OCI-LY7 (cell line): Measurements from ENCODE around the gene HUS1B. TPM values are rescaled to one million over a fixed set of nuclear protein-coding genes. Genes with fewer than 3 reads are reported as not detected.

Source experiments
- BruUV-seq: library from RNA; stranded (reverse); fragments of 400-500 nt; replicated peaks from 2 replicates; lab custom pipeline; 2021; lab: Mats Ljungman, UMichigan
- CTCF ChIA-PET: fragments of 300-600 bp; sonication (Branson Sonifier 250); formaldehyde crosslinking; loops from one replicate; lab custom pipeline; 2022; ENCODE audit warnings: antibody characterized with exemption; ENCODE audit not compliant: unreplicated experiment; lab: Charles Lee
- POLR2A ChIA-PET: fragments of 300-600 bp; sonication (Branson Sonifier 250); formaldehyde crosslinking; loops from one replicate; lab custom pipeline; 2022; ENCODE audit warnings: antibody characterized with exemption; lab: Charles Lee
- DNase-seq: peaks from one replicate; pipeline ENCODE4 v3.0.0-alpha.2; 2015; ENCODE audit warnings: low spot score
- H2AFZ ChIP-seq: fragments of 200-600 bp; sonication (generic), shearing (Covaris generic); 2 replicates; pipeline ENCODE4 v1.6.1; 2014; ENCODE audit warnings: mild to moderate bottlenecking, antibody characterized with exemption, low read length, moderate library complexity
- H3K27ac ChIP-seq: fragments of 200-600 bp; sonication (generic); 2 replicates; pipeline ENCODE4 v1.5.1; 2014; ENCODE audit warnings: mixed run types, low read depth, mild to moderate bottlenecking, moderate library complexity, low read length, inconsistent platforms; ENCODE audit not compliant: poor library complexity, severe bottlenecking
- H3K36me3 ChIP-seq: fragments of 200-600 bp; sonication (generic); 2 replicates; pipeline ENCODE4 v1.6.1; 2014; ENCODE audit warnings: mild to moderate bottlenecking, antibody characterized with exemption, low read length, moderate library complexity, mixed read lengths; ENCODE audit not compliant: insufficient read depth
- H3K4me1 ChIP-seq: fragments of 200-600 bp; sonication (generic); 2 replicates; pipeline ENCODE4 v1.5.1; 2014; ENCODE audit warnings: mild to moderate bottlenecking, low read length; ENCODE audit not compliant: insufficient read depth, poor library complexity, severe bottlenecking
- H3K4me2 ChIP-seq: fragments of 200-600 bp; sonication (generic); 2 replicates; pipeline ENCODE4 v1.6.1; 2014; ENCODE audit warnings: mild to moderate bottlenecking, low read length
- H3K4me3 ChIP-seq: fragments of 200-600 bp; sonication (generic); 2 replicates; pipeline ENCODE4 v1.5.1; 2014; ENCODE audit warnings: mild to moderate bottlenecking, low read depth, low read length; ENCODE audit not compliant: poor library complexity, severe bottlenecking
- H3K79me2 ChIP-seq: fragments of 200-600 bp; sonication (generic); 2 replicates; pipeline ENCODE4 v1.6.1; 2016; ENCODE audit warnings: low read depth, mild to moderate bottlenecking, low read length, moderate library complexity, mixed read lengths; ENCODE audit not compliant: insufficient read depth
- H3K9me2 ChIP-seq: fragments of 200-600 bp; sonication (generic); 2 replicates; pipeline ENCODE4 v1.6.1; 2016; ENCODE audit warnings: mild to moderate bottlenecking, low read length, mixed read lengths; ENCODE audit not compliant: insufficient read depth
- H3K9me3 ChIP-seq: fragments of 200-600 bp; sonication (generic); 2 replicates; pipeline ENCODE4 v1.6.1; 2014; ENCODE audit warnings: mild to moderate bottlenecking, mixed run types, low read length, mixed read lengths
- H4K20me1 ChIP-seq: fragments of 200-600 bp; sonication (generic); 2 replicates; pipeline ENCODE4 v1.6.1; 2014; ENCODE audit warnings: mild to moderate bottlenecking, antibody characterized with exemption, low read length, moderate library complexity, mixed read lengths; ENCODE audit not compliant: insufficient read depth
- CTCF ChIP-seq: fragments of 200-600 bp; sonication (generic); conservative IDR thresholded peaks from 2 replicates; pipeline ENCODE4 v1.5.1; 2014; ENCODE audit warnings: mild to moderate bottlenecking, antibody characterized with exemption, low read length, moderate library complexity, mixed read lengths
- EZH2phosphoT487 ChIP-seq: fragments of 200-600 bp; sonication (generic); IDR thresholded peaks from 2 replicates; pipeline ENCODE4 v1.6.1; 2018; ENCODE audit warnings: low read depth, borderline replicate concordance, mild to moderate bottlenecking, mixed run types, antibody characterized with exemption, low read length, moderate library complexity, mixed read lengths
- intact Hi-C: fragments of 100-400 bp; cut with micrococcal nuclease; formaldehyde crosslinking; loops from one replicate; pipeline ENCODE4 v1.10.0; 2022; ENCODE audit not compliant: unreplicated experiment
- total RNA-seq, 2 experiments: library from RNA; depleted of rRNA in 1 of 2; stranded (reverse); fragments of >200 nt in 1 of 2; shearing (Covaris generic) in 1 of 2; gene quantifications; 2 replicates each; pipeline ENCODE4 v1.2.3, GENCODE V29; 2014 to 2022

The HUS1B gene
- total RNA-seq, 2 experiments from 2014 or later, result 1.6 to 3.8 TPM

- H3K4me1 ChIP-seq, result peaks cover 27% of the 10 kb centered on the region
- H3K27ac ChIP-seq, result no peak overlapping the region
- H3K4me3 ChIP-seq, result no peak overlapping the region
- CTCF ChIA-PET, result no interaction called here
- H3K9me2 ChIP-seq, result no peaks in the 10 kb centered on the region
- peaks cover 4% of the 10 kb centered on the region; the same call in 1 of the 2 replicates for H3K79me2 ChIP-seq
- H3K36me3 ChIP-seq, result no peaks in the 10 kb centered on the region
- no TSS peak for BruUV-seq
- DNase-seq, result no peak
- TF ChIP-seq EZH2phosphoT487 (no peak), CTCF (no peak)
- intact Hi-C loops, result no loop called here
- POLR2A ChIA-PET, result interaction anchor here (0.6 to 2.2 kb wide), 7 partner anchors 10 to 408 kb away, joined by 3 to 10 read pairs (median 3); partner anchors contain the start of gene EXOC2
- no peak overlapping the region for H3K4me2 ChIP-seq
- no peak overlapping the region for H2AFZ ChIP-seq
- no peaks in the 10 kb centered on the region for H3K9me3 ChIP-seq
- no peaks in the 10 kb centered on the region for H4K20me1 ChIP-seq
Measured at GRCh38 chr6:705047-705446, 48.1 kb upstream of the HUS1B start.

- intact Hi-C loops, result loop anchor here (5.0 kb wide), 1 partner anchor 112 kb away; no protein-coding TSS in a partner anchor
- Histone ChIP-seq H3K4me3 (no peak overlapping the region), H3K4me2 (no peak overlapping the region), H3K4me1 (peaks cover 17% of the 10 kb centered on the region), H4K20me1 (no peaks in the 10 kb centered on the region), H3K9me2 (no peaks in the 10 kb centered on the region), H2AFZ (no peak overlapping the region), H3K79me2 (no peaks in the 10 kb centered on the region), H3K9me3 (no peaks in the 10 kb centered on the region), H3K27ac (no peak overlapping the region), H3K36me3 (no peaks in the 10 kb centered on the region)
- no peak for DNase-seq
- POLR2A ChIA-PET, result interaction anchor here (0.6 to 2.2 kb wide), 4 partner anchors 9 to 407 kb away, joined by 3 to 10 read pairs (median 6); partner anchors contain the start of gene EXOC2
- no peak for TF ChIP-seq EZH2phosphoT487
- TF ChIP-seq CTCF, result no peak
- BruUV-seq, result no TSS peak
- CTCF ChIA-PET, result no interaction called here
Measured at GRCh38 chr6:704046-704445, 47.1 kb upstream of the HUS1B start.

GRCh38 chr6:703552-703951 lies 46.7 kb upstream of the HUS1B start:
- TF ChIP-seq EZH2phosphoT487 (no peak), CTCF (no peak)
- H4K20me1 ChIP-seq, result no peaks in the 10 kb centered on the region
- no peak overlapping the region for H3K4me2 ChIP-seq
- no peaks in the 10 kb centered on the region for H3K9me3 ChIP-seq
- intact Hi-C loops, result loop anchor here (5.0 kb wide), 1 partner anchor 111 kb away; no protein-coding TSS in a partner anchor
- H3K27ac ChIP-seq, result no peak overlapping the region
- no peak overlapping the region for H2AFZ ChIP-seq
- CTCF ChIA-PET, result no interaction called here
- POLR2A ChIA-PET, result interaction anchor here (1.5 to 2.2 kb wide), 2 partner anchors 8 to 11 kb away, joined by 5 to 10 read pairs; partner anchors contain the start of gene EXOC2
- no peaks in the 10 kb centered on the region for H3K79me2 ChIP-seq
- DNase-seq, result no peak
- peaks cover 12% of the 10 kb centered on the region for H3K4me1 ChIP-seq
- H3K9me2 ChIP-seq, result no peaks in the 10 kb centered on the region
- no peak overlapping the region for H3K4me3 ChIP-seq
- BruUV-seq, result no TSS peak
- no peaks in the 10 kb centered on the region for H3K36me3 ChIP-seq
